GM13976 (cell line): ENCODE data around the gene CABP5.

Experiments
- DNase-seq: peaks from one replicate; pipeline ENCODE4 v3.0.0; 2012; ENCODE audit warnings: low spot score
- in situ Hi-C: fragments of 300-500 bp; cut with MboI; formaldehyde crosslinking; loops from one replicate; pipeline ENCODE4 v1.12.0; 2022; ENCODE audit warnings: low sequenced_read_pairs, mixed read lengths, inconsistent platforms; ENCODE audit not compliant: unreplicated experiment
- TF ChIP-seq, protein P1 (sequence below): IDR thresholded peaks from 2 replicates; pipeline ENCODE4 v1.5.1; 2012; ENCODE audit warnings: borderline replicate concordance, mild to moderate bottlenecking; ENCODE audit not compliant: insufficient read depth; ENCODE audit errors: extremely low read depth, missing control alignments, control extremely low read depth

CABP5 gene

DNA sequence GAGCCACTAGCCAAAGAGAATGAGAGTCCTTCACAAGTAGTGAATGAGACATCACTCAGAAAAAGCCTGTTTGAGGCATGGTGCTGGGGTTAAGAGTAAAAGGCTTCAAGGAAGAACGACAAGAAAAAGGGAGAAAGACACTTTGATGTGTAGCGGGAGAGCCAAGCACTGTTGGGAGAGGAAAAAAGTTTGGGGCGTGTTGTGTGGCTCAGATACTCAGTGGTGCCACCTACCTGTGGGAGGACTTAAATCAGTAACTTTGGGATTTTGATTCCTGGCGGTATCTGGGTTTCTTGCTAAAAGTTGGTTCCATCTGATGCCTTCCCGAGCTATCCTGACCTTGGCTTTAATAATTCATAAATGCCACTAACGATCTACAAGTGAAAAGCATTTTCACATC lies 37.1 kb downstream of the CABP5 start:
- no peak for DNase-seq
- TF ChIP-seq, protein P1, sequence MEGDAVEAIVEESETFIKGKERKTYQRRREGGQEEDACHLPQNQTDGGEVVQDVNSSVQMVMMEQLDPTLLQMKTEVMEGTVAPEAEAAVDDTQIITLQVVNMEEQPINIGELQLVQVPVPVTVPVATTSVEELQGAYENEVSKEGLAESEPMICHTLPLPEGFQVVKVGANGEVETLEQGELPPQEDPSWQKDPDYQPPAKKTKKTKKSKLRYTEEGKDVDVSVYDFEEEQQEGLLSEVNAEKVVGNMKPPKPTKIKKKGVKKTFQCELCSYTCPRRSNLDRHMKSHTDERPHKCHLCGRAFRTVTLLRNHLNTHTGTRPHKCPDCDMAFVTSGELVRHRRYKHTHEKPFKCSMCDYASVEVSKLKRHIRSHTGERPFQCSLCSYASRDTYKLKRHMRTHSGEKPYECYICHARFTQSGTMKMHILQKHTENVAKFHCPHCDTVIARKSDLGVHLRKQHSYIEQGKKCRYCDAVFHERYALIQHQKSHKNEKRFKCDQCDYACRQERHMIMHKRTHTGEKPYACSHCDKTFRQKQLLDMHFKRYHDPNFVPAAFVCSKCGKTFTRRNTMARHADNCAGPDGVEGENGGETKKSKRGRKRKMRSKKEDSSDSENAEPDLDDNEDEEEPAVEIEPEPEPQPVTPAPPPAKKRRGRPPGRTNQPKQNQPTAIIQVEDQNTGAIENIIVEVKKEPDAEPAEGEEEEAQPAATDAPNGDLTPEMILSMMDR: no peak
- in situ Hi-C loops: no loop called here

DNA sequence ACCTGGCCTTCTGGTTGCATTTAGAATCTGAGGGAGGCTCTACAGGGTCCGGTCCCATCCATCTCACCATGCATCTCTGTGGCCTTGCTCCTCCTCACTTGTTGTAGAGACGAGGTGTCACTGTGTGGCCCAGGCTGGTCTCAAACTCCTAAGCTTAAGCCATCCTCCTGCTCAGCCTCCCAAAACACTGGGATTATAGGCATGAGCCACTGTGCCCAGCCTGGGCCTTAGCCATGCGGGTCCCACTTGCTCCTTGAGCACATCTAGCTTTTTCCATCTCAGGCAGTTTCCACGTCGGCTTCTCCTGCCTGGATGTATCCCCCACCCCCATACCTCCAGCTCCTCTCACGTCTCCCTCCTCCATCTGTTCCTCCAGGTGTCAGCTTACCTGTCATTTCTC lies 39.6 kb downstream of the CABP5 start:
- TF ChIP-seq, protein P1: no peak
- in situ Hi-C loops: no loop called here
- DNase-seq: no peak

DNA sequence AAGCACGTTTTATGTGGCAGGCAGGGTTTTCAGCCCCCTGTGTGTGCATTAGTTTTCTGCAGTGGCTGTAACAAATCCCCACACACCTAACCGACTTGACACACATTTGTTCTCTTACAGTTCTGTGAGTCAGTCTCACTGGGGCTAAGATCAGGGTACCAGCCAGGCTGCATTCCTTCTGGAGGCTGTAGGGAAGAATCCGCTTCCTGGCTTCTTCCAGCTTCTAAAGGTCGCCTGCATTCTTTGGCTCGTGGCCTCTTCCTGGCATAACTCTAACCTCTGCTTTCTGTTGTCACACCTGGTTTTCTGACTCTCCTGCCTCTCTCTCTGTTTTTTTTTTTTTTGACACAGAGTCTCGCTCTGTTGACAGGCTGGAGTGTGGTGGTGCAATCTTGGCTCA lies 43.0 kb downstream of the CABP5 start:
- in situ Hi-C loops: no loop called here
- TF ChIP-seq, protein P1: no peak
- DNase-seq: no peak

DNA sequence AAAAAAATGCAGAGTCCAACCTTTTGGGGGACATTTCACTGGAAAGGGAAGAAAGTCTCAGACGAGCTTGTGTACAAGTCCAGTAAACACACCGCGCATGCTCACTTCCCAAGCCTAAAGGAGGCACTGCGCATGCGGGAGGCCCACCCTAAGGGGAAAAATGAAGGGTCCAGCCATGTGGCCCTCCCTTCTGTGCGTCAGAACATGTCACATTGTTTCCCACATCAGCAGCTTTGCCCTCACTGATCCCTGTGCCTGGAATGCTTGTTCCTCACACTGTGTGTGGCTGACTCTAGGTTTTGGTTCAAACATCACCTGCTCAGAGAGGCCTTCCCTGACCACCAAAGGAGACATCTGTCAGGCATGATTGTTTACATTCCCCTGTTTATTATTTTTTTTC lies 45.1 kb downstream of the CABP5 start:
- TF ChIP-seq, protein P1: no peak
- in situ Hi-C loops: no loop called here
- DNase-seq: no peak

DNA sequence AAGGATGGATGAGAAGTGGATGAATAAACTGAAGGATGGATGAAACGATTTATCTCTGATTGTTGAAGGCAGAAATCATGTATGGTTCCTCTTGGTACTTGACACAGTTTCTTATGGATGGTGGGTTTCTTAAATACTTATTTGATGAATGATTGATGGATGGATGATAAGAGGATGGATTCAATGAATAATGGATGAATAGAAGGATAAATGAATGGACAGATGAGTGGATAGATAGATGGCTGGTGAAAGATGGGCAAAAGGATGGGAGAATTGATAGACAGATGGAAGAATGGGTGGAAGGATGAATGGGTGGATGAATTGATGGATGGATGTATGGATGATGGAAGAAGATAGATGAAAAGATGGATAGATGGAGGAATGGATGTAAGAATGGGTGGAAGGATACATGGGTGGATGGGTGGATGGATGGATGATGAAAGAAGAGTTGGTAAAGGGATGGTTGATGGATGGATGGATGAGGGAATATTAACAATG lies 47.6 kb downstream of the CABP5 start:
- TF ChIP-seq, protein P1: no peak
- in situ Hi-C loops: no loop called here
- no peak for DNase-seq

DNA sequence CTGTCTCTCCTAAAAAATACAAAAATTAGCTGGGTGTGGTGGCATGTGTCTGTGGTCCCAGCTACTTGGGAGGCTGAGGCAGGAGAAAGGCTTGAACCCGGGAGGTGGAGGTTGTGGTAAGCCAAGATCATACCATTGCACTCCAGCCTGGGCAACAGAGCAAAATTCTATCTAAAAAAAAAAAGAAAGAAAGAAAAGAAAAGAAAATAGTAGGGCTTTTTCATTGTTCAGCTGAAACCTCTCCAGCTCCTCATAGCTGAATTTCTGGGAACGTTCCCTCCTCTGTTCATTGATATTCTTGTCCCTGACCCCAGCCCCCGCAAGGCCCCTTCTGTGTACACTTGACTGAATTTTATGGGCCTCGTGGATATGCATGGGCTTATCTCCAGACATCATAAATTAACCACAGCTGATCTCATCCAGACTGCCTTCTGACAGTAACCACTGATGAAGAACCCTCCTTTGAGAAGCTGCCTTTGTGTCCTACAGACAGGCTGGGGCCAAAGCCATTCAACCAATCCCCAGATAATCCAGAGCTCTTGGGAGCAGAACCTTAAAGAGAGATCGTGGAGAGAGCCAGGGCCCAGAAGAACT lies 49.6 kb downstream of the CABP5 start, which contains the start of gene ELSPBP1:
ELSPBP1 (plus strand) TSS at position 424 of the 594 bp plus-strand sequence. CDS start 14,036 bp downstream, outside the sequence.
- TF ChIP-seq, protein P1: no peak
- DNase-seq: no peak
- in situ Hi-C loops: no loop called here
